GM21786 (cell line): ENCODE measurements around the gene PRKG1.
A peak's percentile ranks its signal among the peaks of the same experiment; 100 is the strongest.

ENCODE experiments used
- ATAC-seq: cut with Tn5 transposase; IDR thresholded peaks from one replicate; pipeline ENCODE4 v1.9.1; 2021; ENCODE audit not compliant: unreplicated experiment

Gene PRKG1

DNA sequence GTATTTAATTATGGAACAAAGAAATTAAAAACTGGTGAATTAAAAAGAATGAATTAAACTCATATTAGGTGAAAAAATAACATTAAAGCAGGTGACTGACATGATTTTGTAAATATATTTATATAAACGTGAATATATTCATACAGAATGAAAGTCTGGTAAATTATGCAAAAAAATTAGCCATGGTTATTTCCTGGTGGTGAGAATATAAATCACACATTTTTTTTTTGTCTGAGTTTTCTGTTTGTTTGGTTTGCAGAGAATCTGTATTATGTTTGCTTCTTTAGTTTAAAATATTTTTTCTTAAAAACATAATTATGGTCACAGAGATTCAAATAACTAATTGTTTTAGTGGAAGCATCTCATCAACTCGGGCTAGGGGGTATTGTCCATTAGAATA lies 698.1 kb downstream of the PRKG1 start:
- no peak for ATAC-seq

- ATAC-seq = no peak
Measured at GRCh38 chr10:51773681-51774080, 699.4 kb downstream of the PRKG1 start.

DNA sequence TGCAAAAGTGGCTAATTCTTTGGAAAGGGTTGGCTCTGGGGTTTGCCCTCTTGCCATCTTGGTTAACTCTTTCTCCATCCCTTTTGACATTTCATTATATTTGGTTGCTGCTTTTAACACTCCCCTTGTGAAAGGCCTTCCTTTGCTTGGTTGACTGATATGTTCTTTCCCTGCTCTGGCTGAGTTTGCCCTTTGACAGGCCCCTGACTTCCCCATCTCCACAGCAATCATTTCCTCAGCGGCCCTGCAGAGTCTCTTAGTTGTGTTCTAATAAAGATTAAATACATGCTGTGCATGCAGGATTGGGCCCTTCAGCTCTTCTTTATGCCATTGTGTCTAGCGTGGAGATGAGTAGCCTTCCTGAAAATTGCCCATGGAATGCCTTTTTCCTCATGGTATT lies 709.7 kb downstream of the PRKG1 start:
- ATAC-seq = no peak

DNA sequence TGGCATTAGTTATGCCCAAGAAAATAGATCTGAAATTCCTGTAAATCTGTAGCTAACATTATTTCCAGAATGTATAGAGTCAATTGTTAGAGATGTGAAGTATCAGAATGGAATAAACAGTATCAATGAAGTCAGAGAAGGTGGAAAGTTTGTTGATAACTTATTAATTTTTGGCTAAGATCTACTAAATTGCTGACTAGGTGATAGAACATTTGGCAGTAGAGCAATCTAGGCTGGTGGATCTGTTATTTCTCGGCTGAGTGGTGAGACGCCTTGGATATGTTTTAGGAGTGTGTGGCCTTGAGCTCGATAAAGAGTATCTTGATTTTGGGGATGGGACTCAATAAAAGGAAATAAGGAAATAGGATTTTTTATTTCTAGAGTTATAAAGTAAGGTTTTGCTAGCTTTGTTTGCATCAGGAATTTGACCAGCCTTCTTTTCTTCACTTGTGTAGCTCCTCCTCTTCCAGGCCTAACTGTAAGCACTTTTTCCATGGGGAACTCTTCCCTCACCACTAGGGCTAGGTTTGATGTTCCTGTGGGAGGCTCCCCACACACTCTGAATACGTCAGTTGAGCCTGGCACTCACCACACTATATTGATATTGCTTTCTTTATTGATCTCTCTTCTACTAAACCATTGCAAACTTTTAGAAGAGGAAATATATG lies 711.9 kb downstream of the PRKG1 start:
- ATAC-seq = no peak

DNA sequence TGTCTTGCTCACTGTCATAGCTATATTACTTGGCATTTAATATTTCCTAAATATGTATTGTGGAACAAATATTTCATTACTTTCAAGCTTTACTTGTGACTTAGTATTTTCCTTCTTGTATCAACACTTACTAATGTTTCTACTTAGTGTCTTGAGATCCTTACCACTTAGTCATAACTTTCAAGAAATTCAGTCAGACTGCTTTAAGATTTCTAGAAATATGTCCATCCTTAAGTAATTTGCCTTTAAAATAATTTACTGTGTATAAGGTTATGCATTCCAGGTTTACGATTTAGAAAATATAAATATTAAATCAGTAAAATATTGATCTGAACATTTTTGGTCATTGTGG lies 712.4 kb downstream of the PRKG1 start:
- no peak for ATAC-seq

DNA sequence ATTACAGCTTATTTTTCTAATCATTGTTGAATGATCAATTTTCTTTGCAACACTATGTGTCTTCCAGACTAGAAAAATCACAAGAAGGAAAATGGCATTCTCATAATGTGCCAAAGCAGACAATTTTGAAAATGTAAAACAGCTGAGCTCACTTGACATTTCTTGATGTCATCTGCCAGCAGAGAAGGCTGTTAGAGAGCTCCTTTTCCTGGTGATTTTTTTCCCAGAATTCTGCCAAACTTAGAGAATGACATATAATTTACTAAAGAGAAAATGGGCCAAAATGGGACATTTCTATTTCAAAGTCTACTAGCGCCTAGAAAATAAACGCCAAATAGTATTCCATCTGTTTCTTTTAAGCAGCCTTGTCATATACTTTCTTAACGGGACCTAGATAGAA lies 714.0 kb downstream of the PRKG1 start:
- no peak for ATAC-seq

GRCh38 chr10:51789118-51789517 lies 714.8 kb downstream of the PRKG1 start:
- ATAC-seq = no peak

GRCh38 chr10:51789903-51790302 lies 715.6 kb downstream of the PRKG1 start:
- ATAC-seq = no peak

- no peak for ATAC-seq
Measured at GRCh38 chr10:51792678-51793077, 718.4 kb downstream of the PRKG1 start.

- ATAC-seq = no peak
Measured at GRCh38 chr10:51800121-51800520, 725.8 kb downstream of the PRKG1 start.

- ATAC-seq = no peak
Measured at GRCh38 chr10:51800725-51801424, 726.6 kb downstream of the PRKG1 start.

DNA sequence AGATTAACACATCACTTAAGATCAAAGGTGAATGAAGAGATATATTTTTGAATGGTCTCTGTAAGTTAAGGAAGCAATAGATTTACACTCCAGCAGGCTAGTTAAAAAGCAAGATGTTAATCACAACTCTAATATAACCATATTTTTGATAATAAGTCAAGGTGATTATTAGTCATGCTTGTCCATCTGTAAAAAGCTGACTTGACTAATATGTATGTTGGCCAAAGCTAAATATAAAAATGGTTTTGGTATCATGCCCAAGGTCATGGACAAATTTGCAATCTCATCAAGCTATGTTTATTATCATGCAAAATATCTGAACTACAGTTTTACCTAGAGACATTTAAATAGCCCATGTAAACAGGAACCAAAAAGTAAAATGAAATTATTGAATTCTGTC lies 727.7 kb downstream of the PRKG1 start:
- no peak for ATAC-seq

DNA sequence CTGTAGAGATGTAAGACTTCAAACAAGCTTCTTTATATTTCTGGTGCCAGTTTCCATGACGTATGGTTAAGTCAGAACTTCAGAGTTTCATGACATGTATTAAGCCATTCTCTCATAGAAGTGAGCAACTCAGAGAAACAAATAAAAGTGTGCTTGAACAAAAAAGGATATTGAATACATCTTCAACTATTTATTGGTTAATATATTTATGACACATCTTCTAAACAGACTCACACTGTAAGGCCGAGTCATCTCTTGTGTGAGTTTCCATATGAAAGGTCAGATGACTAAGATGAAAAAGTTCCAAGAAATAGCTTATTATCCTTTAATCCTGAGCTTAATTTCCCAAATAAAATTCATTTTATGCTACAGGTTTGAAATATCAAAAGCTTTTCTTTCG lies 730.6 kb downstream of the PRKG1 start:
- ATAC-seq = no peak

DNA sequence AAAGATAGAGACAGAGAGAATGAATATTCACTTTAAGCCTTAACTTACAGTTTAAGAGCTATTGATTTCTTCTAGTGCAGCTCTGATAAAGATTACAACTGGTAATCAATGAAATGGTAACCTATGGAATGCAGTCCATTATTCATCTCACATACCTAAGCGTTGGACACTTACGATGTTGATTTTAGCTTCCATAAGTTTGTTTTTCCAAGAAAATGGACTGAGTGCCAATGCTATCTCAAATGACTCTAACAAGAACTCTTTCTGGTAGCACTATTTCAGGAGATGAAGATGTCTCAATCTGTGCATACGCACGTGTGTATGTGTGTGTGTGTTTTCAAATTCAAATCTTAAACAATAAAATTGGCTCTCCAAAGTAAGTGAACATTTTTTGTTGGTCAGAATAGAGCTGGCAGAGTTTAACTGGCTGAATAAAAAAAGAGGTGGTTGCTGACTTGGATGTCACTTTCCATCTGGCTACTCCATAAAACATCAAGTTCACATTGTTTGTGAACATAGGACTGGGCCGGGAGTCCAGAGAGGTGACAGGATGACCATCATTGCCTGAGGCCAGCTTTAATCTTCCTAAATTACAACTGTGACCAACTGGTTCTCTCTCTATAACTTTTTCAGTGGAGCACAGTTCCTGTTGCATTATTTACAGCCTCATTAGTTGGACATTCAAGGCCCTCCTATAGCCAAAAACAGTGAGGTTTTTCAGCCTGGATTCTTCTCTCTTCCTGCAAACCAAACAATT lies 732.0 kb downstream of the PRKG1 start:
- no peak for ATAC-seq

GRCh38 chr10:51808187-51808586 lies 733.9 kb downstream of the PRKG1 start:
- no peak for ATAC-seq

- no peak for ATAC-seq
Measured at GRCh38 chr10:51815723-51816122, 741.4 kb downstream of the PRKG1 start.

- ATAC-seq = no peak
Measured at GRCh38 chr10:51821045-51821444, 746.8 kb downstream of the PRKG1 start.

DNA sequence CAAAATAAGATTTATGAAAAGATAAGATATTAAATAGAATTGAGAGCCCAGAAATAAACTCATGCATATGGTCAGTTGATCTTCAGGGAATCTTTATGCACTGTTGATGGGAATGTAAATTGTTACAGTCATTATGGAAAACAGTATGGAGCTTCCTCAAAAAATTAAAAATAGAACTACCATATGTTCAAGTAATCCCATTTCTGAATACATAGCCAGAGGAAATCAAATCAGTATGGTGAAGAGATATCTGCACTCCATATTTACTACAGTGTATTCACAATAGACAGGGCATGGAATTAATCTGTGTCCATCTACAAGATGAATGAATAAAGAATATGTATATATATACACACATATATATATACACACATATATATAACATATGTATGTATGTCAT lies 747.5 kb downstream of the PRKG1 start:
- ATAC-seq = no peak

- ATAC-seq = peak; percentile 84
Measured at GRCh38 chr10:51832652-51833383, 758.5 kb downstream of the PRKG1 start.

- no peak for ATAC-seq
Measured at GRCh38 chr10:51834548-51834947, 760.3 kb downstream of the PRKG1 start.

DNA sequence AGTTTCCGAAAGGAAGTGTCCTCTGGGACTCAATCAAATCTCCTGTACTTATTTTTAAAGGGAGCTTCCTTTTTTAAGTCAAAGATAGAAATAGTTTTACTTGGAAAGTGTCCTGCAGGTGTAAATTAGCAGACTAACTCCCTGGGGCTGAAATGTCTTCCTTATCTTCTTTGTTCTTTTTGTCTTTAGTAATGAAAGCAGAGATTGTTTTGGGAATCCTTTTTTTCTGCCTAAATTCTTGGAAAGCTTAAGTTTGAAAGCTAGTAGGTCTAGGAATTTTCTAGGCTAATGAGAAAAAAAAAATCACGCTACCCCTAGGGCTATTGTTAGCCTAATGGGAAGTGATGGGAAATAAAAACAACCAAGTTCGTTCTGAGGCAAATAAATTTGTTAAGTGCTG lies 764.2 kb downstream of the PRKG1 start:
- no peak for ATAC-seq

GRCh38 chr10:51843966-51844365 lies 769.7 kb downstream of the PRKG1 start:
- no peak for ATAC-seq
